DND-41 (cell line): Measurements from ENCODE around the gene CILP.
"Not testable (repeated sequence)": the region's sequence is repeated elsewhere in the genome, so short reads cannot be mapped to it uniquely, and the experiment has no call there.

Source experiments
- ATAC-seq: fragments of 200-7000 bp; cut with Tn5 transposase; 3 replicates; pipeline ENCODE4 v1.9.1; 2021; ENCODE audit warnings: low read depth; ENCODE audit not compliant: insufficient read depth
- DNase-seq: peaks from one replicate; pipeline ENCODE4 v3.0.0-alpha.2; 2020
- H2AFZ ChIP-seq: 2 replicates; pipeline ENCODE4 v1.6.0; 2012; ENCODE audit warnings: low read depth, low read length
- H3K27ac ChIP-seq: 2 replicates; pipeline ENCODE4 v1.5.1; 2012; ENCODE audit warnings: low read length, inconsistent platforms
- H3K27me3 ChIP-seq: fragments of 200-600 bp; sonication (generic); 2 replicates; pipeline ENCODE4 v1.6.0; 2012; ENCODE audit warnings: low read length, mild to moderate bottlenecking, inconsistent platforms; ENCODE audit not compliant: insufficient read depth, poor library complexity
- H3K36me3 ChIP-seq: 2 replicates; pipeline ENCODE4 v1.5.1; 2012; ENCODE audit warnings: low read length, inconsistent platforms; ENCODE audit not compliant: insufficient read depth
- H3K4me1 ChIP-seq: 2 replicates; pipeline ENCODE4 v1.5.1; 2012; ENCODE audit warnings: mild to moderate bottlenecking, low read length; ENCODE audit not compliant: insufficient read depth
- H3K4me2 ChIP-seq: 2 replicates; pipeline ENCODE4 v1.6.0; 2012; ENCODE audit warnings: mild to moderate bottlenecking, moderate library complexity, low read length, inconsistent platforms; ENCODE audit not compliant: insufficient read depth
- H3K4me3 ChIP-seq, 2 experiments: fragments of 200-600 bp in 1 of 2; shearing (Covaris generic) in 1 of 2; 2 replicates each; pipeline ENCODE4 v1.5.1; 2012 to 2016; ENCODE audit warnings: inconsistent platforms in 2 of 2, low read length in 2 of 2, mild to moderate bottlenecking in 2 of 2, low read depth in 1 of 2, moderate library complexity in 1 of 2
- H3K79me2 ChIP-seq: 2 replicates; pipeline ENCODE4 v1.6.0; 2012; ENCODE audit warnings: low read length, inconsistent platforms; ENCODE audit not compliant: insufficient read depth
- H3K9ac ChIP-seq: 2 replicates; pipeline ENCODE4 v1.6.0; 2012; ENCODE audit warnings: low read depth, mild to moderate bottlenecking, inconsistent platforms, low read length, moderate library complexity
- H3K9me3 ChIP-seq: 2 replicates; pipeline ENCODE4 v1.5.1; 2012; ENCODE audit warnings: low read length, moderate library complexity, mild to moderate bottlenecking, inconsistent platforms; ENCODE audit not compliant: insufficient read depth, severe bottlenecking
- H4K20me1 ChIP-seq: 2 replicates; pipeline ENCODE4 v1.6.0; 2012; ENCODE audit warnings: low read length; ENCODE audit not compliant: insufficient read depth
- CTCF ChIP-seq: IDR thresholded peaks from 2 replicates; pipeline ENCODE4 v1.5.1; 2012; ENCODE audit warnings: borderline replicate concordance, low read length, moderate library complexity, mild to moderate bottlenecking; ENCODE audit not compliant: poor library complexity, severe bottlenecking; ENCODE audit errors: extremely low read depth
- EZH2 ChIP-seq: IDR thresholded peaks from 3 replicates; pipeline ENCODE4 v1.6.1; 2012; ENCODE audit warnings: borderline replicate concordance, low read depth, mild to moderate bottlenecking, moderate library complexity, low read length, inconsistent platforms; ENCODE audit not compliant: severe bottlenecking

Gene CILP

GRCh38 chr15:65231306-65231705 lies 20.0 kb upstream of the CILP start:
- Histone ChIP-seq H3K9ac (no peak overlapping the region), H3K4me3 (no peak overlapping the region), H3K27me3 (no peaks in the 10 kb centered on the region), H3K4me1 (no peaks in the 10 kb centered on the region), H3K9me3 (no peaks in the 10 kb centered on the region), H4K20me1 (no peaks in the 10 kb centered on the region), H2AFZ (no peak overlapping the region), H3K36me3 (no peaks in the 10 kb centered on the region), H3K79me2 (no peaks in the 10 kb centered on the region), H3K4me2 (no peak overlapping the region), H3K27ac (no peak overlapping the region)
- no peak for ATAC-seq
- DNase-seq: no peak
- TF ChIP-seq CTCF (no peak), EZH2 (no peak)

GRCh38 chr15:65226901-65227300 lies 15.6 kb upstream of the CILP start:
- H3K79me2 ChIP-seq, H3K4me2 ChIP-seq, H3K27me3 ChIP-seq, H3K4me1 ChIP-seq, H3K27ac ChIP-seq, ATAC-seq, DNase-seq, H3K9ac ChIP-seq, H3K36me3 ChIP-seq, H2AFZ ChIP-seq, H4K20me1 ChIP-seq, H3K9me3 ChIP-seq, H3K4me3 ChIP-seq: not testable (repeated sequence)

DNA sequence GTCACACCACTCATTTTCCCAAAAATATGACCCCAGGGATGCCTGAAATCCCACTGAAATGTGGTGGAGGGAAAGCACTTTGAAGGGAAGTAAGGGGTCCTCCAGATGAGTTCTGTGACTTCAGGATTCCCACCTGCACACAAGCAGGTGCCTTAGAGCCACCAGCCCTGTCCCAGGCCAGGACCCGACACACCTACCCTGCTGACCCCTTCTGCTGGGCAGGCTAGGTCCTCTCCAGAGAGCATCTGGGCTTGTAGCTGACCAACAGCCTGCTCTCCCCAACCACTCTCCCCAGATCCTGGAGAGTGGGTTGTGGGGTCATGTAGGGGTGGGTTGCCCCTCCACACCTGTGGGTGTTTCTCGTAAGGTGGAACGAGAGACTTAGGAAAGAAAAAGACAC lies 14.9 kb upstream of the CILP start:
- no peaks in the 10 kb centered on the region for H3K27me3 ChIP-seq
- no peak overlapping the region for H3K27ac ChIP-seq
- H4K20me1 ChIP-seq: no peaks in the 10 kb centered on the region
- no peak overlapping the region for H2AFZ ChIP-seq
- TF ChIP-seq CTCF (no peak), EZH2 (no peak)
- no peak for DNase-seq
- no peak overlapping the region for H3K4me2 ChIP-seq
- no peak overlapping the region for H3K9ac ChIP-seq
- H3K79me2 ChIP-seq: no peaks in the 10 kb centered on the region
- no peak overlapping the region for H3K4me3 ChIP-seq
- no peaks in the 10 kb centered on the region for H3K9me3 ChIP-seq
- no peaks in the 10 kb centered on the region for H3K36me3 ChIP-seq
- no peak for ATAC-seq
- no peaks in the 10 kb centered on the region for H3K4me1 ChIP-seq

- Histone ChIP-seq H3K4me2 (no peak overlapping the region), H3K36me3 (no peaks in the 10 kb centered on the region), H3K27me3 (no peaks in the 10 kb centered on the region), H3K4me1 (no peaks in the 10 kb centered on the region), H2AFZ (no peak overlapping the region), H3K9me3 (no peaks in the 10 kb centered on the region), H4K20me1 (no peaks in the 10 kb centered on the region), H3K27ac (no peak overlapping the region), H3K4me3 (no peak overlapping the region), H3K9ac (no peak overlapping the region), H3K79me2 (no peaks in the 10 kb centered on the region)
- no peak for TF ChIP-seq EZH2
- no peak for TF ChIP-seq CTCF
- DNase-seq: no peak
- no peak for ATAC-seq
Measured at GRCh38 chr15:65223996-65224395, 12.7 kb upstream of the CILP start.
